ENCODE measurements around the gene SFXN4. TPM values are rescaled to one million over a fixed set of nuclear protein-coding genes. Genes with fewer than 3 reads are reported as not detected.

Gene SFXN4
- polyA plus RNA-seq, 4 donors, result 35.4 to 63.7 (median 54.4) TPM

DNA sequence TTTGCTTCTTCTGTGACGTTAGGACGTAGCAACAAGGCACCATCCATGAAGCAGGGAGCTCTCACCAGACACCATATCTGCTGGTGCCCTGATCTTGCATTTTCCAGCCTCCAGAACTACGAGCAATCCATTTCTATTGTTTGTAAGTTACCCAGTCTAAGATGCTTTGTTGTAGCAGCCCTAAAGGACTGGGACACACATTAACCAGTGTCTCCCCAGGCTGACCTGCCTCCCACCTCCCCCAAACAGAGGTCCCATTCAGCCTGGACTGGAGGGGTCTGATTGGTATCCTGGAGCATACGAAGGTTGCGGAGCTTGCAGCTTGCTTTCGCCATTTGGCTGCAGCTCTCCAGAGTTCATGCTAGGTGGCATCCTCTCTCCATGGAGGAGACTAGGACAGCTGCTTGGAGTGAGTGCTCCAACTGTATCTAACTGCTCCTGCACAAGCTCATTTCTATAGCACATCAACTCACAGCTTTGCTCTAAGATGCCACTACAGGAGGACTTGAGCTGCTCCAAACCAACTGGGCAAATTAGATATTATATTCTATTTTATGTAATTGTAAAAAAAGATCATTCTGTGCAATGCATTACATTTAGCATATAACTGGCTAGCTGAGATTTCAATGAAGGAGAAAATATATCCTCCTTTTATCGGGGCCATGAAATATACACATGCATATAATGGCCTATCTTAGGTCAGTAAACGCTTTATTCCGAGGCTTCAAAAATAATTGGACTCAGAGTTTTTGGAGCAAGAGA lies 33.9 kb upstream of the SFXN4 start:
- WGBS, 3 donors, result 43 to 49% (median 45%) methylated on average over 9 of the region's 9 CpGs

DNA sequence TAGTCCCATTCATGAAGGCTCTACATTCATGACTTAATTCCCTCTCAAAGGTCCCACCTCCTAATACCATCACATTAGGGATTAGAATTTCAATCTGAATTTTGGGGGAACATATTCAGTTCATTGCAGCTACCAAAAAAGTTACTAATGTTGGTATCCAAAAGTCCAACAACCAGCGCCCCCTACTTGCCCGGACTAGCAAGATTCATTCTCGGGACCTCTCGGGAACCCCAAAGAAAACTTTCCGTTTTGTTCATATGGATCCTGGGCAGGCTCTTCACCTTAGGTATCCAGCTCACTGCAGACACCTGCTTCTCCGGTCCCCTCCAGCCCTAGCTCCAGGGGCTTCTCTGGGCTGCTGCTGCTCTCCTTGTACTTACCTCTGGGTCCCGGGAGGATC lies 32.9 kb upstream of the SFXN4 start:
- 29 to 49% (median 30%) methylated on average over 7 of the region's 7 CpGs for WGBS, 3 donors
- Histone ChIP-seq H3K36me3 (ENCODE audit: control insufficient read depth in 3 of 3, insufficient read depth in 2 of 3, low read depth in 1 of 3, low read length in 3 of 3) (no peaks in the 10 kb centered on the region), H3K4me1 (ENCODE audit: control insufficient read depth in 3 of 3, insufficient read depth in 2 of 3, low read depth in 1 of 3, low read length in 2 of 3) (no peaks in the 10 kb centered on the region), H3K4me3 (ENCODE audit: low read depth in 1 of 3, low read length in 3 of 3) (no peak overlapping the region), H3K27ac (ENCODE audit: low read depth in 1 of 3, low read length in 2 of 3) (no peak overlapping the region), H3K27me3 (ENCODE audit: control insufficient read depth in 3 of 3, insufficient read depth in 3 of 3, low read length in 3 of 3) (no peaks in the 10 kb centered on the region), H3K9me3 (ENCODE audit: control insufficient read depth in 2 of 2, insufficient read depth in 1 of 2, low read depth in 1 of 2, low read length in 1 of 2) (no peaks in the 10 kb centered on the region)
- FAIRE-seq (no peak), DNase-seq (peak in 1 of 2 donors; percentile 29)

More for the DNA sequence above, 33.9 kb upstream of the SFXN4 start:
- no peaks in the 10 kb centered on the region for H3K4me1 ChIP-seq (ENCODE audit: control insufficient read depth in 3 of 3, insufficient read depth in 2 of 3, low read depth in 1 of 3, low read length in 2 of 3)
- FAIRE-seq, result no peak
- H3K9me3 ChIP-seq (ENCODE audit: control insufficient read depth in 2 of 2, insufficient read depth in 1 of 2, low read depth in 1 of 2, low read length in 1 of 2), result no peaks in the 10 kb centered on the region
- no peaks in the 10 kb centered on the region for H3K36me3 ChIP-seq (ENCODE audit: control insufficient read depth in 3 of 3, insufficient read depth in 2 of 3, low read depth in 1 of 3, low read length in 3 of 3)
- no peak overlapping the region for H3K27ac ChIP-seq (ENCODE audit: low read depth in 1 of 3, low read length in 2 of 3)
- H3K4me3 ChIP-seq (ENCODE audit: low read depth in 1 of 3, low read length in 3 of 3), result no peak overlapping the region
- peak; percentile 79 for DNase-seq
- no peaks in the 10 kb centered on the region for H3K27me3 ChIP-seq (ENCODE audit: control insufficient read depth in 3 of 3, insufficient read depth in 3 of 3, low read length in 3 of 3)

DNA sequence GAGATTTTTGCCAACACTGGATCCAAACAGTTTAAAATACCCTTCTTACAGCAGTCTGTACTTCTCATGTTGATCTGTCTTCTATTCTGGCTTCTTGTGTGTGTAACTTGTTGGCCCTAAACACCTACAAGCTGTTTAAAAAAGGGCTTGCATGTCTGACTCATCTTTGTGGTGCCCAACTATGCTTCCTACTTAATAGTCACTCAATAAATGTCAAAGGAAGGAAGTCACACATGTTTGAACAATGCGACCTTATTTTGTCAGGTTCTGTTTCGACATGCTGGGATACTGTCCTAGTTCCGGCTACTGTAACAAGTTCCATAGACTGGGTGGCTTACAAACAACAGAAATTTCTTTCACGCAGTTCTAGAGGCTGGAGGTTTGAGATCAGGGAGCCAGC lies 32.4 kb upstream of the SFXN4 start:
- 66 to 71% (median 69%) methylated on average over 4 of the region's 4 CpGs for WGBS, 3 donors
- Histone ChIP-seq H3K36me3 (ENCODE audit: control insufficient read depth in 3 of 3, insufficient read depth in 2 of 3, low read depth in 1 of 3, low read length in 3 of 3) (no peaks in the 10 kb centered on the region), H3K27me3 (ENCODE audit: control insufficient read depth in 3 of 3, insufficient read depth in 3 of 3, low read length in 3 of 3) (no peaks in the 10 kb centered on the region), H3K27ac (ENCODE audit: low read depth in 1 of 3, low read length in 2 of 3) (no peak overlapping the region), H3K4me1 (ENCODE audit: control insufficient read depth in 3 of 3, insufficient read depth in 2 of 3, low read depth in 1 of 3, low read length in 2 of 3) (no peaks in the 10 kb centered on the region), H3K9me3 (ENCODE audit: control insufficient read depth in 2 of 2, insufficient read depth in 1 of 2, low read depth in 1 of 2, low read length in 1 of 2) (no peaks in the 10 kb centered on the region), H3K4me3 (ENCODE audit: low read depth in 1 of 3, low read length in 3 of 3) (no peak overlapping the region)
- no peak for DNase-seq
- no peak for FAIRE-seq

DNA sequence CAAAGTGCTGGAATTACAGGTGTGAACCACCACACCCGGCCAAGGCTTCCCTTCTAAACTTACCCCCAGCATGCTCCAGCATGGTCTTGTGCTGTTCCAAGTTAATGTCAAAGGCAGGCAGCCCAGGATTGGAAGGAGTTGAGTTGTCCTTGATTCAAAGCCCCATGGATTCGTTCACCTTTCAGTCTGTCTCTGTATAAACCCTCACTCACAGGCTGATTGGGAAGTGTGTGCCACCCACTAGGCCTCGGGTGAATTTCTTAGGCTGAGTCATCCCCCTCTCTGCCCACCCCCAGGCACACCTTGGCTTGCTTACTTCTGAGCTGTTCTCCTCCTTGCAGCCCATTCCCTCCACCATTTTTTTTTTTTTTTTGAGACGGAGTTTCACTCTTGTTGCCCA lies 26.4 kb upstream of the SFXN4 start:
- Histone ChIP-seq H3K9me3 (ENCODE audit: control insufficient read depth in 2 of 2, insufficient read depth in 1 of 2, low read depth in 1 of 2, low read length in 1 of 2) (no peaks in the 10 kb centered on the region), H3K27ac (ENCODE audit: low read depth in 1 of 3, low read length in 2 of 3) (no peak overlapping the region), H3K4me3 (ENCODE audit: low read depth in 1 of 3, low read length in 3 of 3) (no peak overlapping the region), H3K4me1 (ENCODE audit: control insufficient read depth in 3 of 3, insufficient read depth in 2 of 3, low read depth in 1 of 3, low read length in 2 of 3) (no peaks in the 10 kb centered on the region), H3K27me3 (ENCODE audit: control insufficient read depth in 3 of 3, insufficient read depth in 3 of 3, low read length in 3 of 3) (no peaks in the 10 kb centered on the region), H3K36me3 (ENCODE audit: control insufficient read depth in 3 of 3, insufficient read depth in 2 of 3, low read depth in 1 of 3, low read length in 3 of 3) (no peaks in the 10 kb centered on the region)
- FAIRE-seq (no peak), DNase-seq (no peak)
- 72 to 87% (median 84%) methylated on average over 3 to 4 of the region's 4 CpGs for WGBS, 3 donors

DNA sequence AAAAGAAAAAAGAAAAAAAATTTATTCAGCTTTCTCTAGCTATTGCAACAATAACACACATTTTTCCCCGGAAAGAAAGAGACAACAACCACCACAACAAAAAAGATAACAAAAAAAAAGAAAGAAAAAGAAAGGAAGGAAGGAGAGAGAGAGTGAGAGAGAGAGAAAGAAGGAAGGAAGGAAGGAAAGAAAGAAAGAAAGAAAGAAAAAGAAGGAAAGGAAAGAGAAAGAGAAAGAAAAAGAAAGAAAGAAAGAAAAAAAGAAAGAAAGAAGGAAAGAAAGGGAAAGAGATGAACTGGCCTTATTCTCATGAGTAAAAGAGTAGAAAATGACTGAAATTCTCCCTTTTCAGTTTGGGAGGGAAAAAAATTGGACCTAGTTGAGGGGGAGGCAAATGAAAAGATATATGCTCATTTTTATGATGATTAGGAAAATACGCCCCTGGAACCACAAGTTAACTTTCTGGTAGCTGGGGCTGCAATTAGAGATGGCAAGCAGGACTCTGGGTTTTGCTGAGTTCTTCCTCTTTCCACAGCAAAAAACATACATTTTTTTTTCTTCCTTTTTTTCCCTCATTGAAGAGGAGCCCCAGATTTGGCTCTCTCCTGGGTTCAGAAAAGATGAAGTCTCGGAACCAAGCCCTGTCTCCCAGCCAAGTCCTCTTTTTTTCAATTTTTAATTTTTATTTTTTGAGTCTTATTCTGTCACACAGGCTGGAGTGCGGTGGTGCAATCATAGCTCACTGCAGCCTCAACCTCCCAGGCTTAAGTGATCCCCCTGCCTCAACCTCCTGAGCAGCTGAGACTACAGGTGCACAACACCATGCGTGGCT lies 25.7 kb upstream of the SFXN4 start:
- Histone ChIP-seq H3K27me3 (ENCODE audit: control insufficient read depth in 3 of 3, insufficient read depth in 3 of 3, low read length in 3 of 3) (no peaks in the 10 kb centered on the region), H3K36me3 (ENCODE audit: control insufficient read depth in 3 of 3, insufficient read depth in 2 of 3, low read depth in 1 of 3, low read length in 3 of 3) (no peaks in the 10 kb centered on the region), H3K9me3 (ENCODE audit: control insufficient read depth in 2 of 2, insufficient read depth in 1 of 2, low read depth in 1 of 2, low read length in 1 of 2) (no peaks in the 10 kb centered on the region), H3K4me1 (ENCODE audit: control insufficient read depth in 3 of 3, insufficient read depth in 2 of 3, low read depth in 1 of 3, low read length in 2 of 3) (no peaks in the 10 kb centered on the region), H3K27ac (ENCODE audit: low read depth in 1 of 3, low read length in 2 of 3) (no peak overlapping the region), H3K4me3 (ENCODE audit: low read depth in 1 of 3, low read length in 3 of 3) (no peak overlapping the region)
- FAIRE-seq (no peak), DNase-seq (no peak)
- WGBS, 3 donors, result 58 to 62% (median 59%) methylated on average over 5 of the region's 5 CpGs

DNA sequence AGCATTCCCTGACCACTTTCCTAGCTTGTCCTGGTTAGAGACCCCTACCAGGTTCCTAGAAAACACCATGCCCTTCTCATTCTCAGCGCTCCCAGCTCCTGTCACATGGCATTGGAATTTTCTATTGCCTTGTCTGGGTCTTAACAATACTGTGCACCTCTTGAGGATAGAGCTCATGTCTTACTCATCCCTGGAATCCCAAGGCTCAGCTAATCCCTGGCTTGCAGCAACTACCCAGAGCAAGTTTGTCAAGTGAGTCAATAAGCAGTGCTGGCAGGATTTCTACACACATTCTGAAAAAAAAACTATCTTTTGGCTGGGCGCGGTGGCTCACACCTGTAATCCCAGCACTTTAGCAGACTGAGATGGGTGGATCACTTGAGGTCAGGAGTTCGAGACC lies 24.8 kb upstream of the SFXN4 start:
- Histone ChIP-seq H3K36me3 (ENCODE audit: control insufficient read depth in 3 of 3, insufficient read depth in 2 of 3, low read depth in 1 of 3, low read length in 3 of 3) (no peaks in the 10 kb centered on the region), H3K4me3 (ENCODE audit: low read depth in 1 of 3, low read length in 3 of 3) (no peak overlapping the region), H3K27ac (ENCODE audit: low read depth in 1 of 3, low read length in 2 of 3) (no peak overlapping the region), H3K27me3 (ENCODE audit: control insufficient read depth in 3 of 3, insufficient read depth in 3 of 3, low read length in 3 of 3) (no peaks in the 10 kb centered on the region), H3K4me1 (ENCODE audit: control insufficient read depth in 3 of 3, insufficient read depth in 2 of 3, low read depth in 1 of 3, low read length in 2 of 3) (no peaks in the 10 kb centered on the region), H3K9me3 (ENCODE audit: control insufficient read depth in 2 of 2, insufficient read depth in 1 of 2, low read depth in 1 of 2, low read length in 1 of 2) (no peaks in the 10 kb centered on the region)
- WGBS, 3 donors, result 83 to 92% (median 91%) methylated on average over 4 of the region's 4 CpGs
- no peak for DNase-seq
- FAIRE-seq, result no peak

DNA sequence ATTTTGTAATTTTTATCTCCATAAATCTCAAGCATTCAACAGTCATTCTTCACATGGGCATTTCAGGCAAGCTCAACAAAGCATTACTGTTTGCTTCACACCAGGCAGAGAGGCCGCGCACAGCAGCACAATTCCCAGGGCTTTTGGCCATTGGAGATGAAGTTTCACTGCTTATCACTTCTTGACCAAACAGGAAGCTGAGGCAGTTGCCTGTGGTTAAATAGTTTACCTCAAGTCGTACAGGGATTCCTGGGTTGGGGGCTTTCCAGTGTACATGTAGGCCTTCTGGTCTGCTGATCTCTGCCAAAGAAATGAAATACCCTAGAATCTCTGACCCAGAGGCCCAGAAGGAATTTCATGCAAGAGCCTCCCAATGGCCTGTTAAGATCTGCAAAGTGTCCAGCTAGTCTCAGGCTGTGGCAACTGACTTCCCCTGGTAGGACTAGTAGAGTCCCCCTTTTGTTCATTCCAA lies 24.3 kb upstream of the SFXN4 start:
- H3K4me1 ChIP-seq (ENCODE audit: control insufficient read depth in 3 of 3, insufficient read depth in 2 of 3, low read depth in 1 of 3, low read length in 2 of 3), result no peaks in the 10 kb centered on the region
- DNase-seq (no peak), FAIRE-seq (no peak)
- H3K36me3 ChIP-seq (ENCODE audit: control insufficient read depth in 3 of 3, insufficient read depth in 2 of 3, low read depth in 1 of 3, low read length in 3 of 3), result no peaks in the 10 kb centered on the region
- H3K4me3 ChIP-seq (ENCODE audit: low read depth in 1 of 3, low read length in 3 of 3), result no peak overlapping the region
- no peak overlapping the region for H3K27ac ChIP-seq (ENCODE audit: low read depth in 1 of 3, low read length in 2 of 3)
- H3K27me3 ChIP-seq (ENCODE audit: control insufficient read depth in 3 of 3, insufficient read depth in 3 of 3, low read length in 3 of 3), result no peaks in the 10 kb centered on the region
- WGBS, 3 donors, result 57 to 74% (median 60%) methylated on average over 3 of the region's 3 CpGs
- H3K9me3 ChIP-seq (ENCODE audit: control insufficient read depth in 2 of 2, insufficient read depth in 1 of 2, low read depth in 1 of 2, low read length in 1 of 2), result no peaks in the 10 kb centered on the region

DNA sequence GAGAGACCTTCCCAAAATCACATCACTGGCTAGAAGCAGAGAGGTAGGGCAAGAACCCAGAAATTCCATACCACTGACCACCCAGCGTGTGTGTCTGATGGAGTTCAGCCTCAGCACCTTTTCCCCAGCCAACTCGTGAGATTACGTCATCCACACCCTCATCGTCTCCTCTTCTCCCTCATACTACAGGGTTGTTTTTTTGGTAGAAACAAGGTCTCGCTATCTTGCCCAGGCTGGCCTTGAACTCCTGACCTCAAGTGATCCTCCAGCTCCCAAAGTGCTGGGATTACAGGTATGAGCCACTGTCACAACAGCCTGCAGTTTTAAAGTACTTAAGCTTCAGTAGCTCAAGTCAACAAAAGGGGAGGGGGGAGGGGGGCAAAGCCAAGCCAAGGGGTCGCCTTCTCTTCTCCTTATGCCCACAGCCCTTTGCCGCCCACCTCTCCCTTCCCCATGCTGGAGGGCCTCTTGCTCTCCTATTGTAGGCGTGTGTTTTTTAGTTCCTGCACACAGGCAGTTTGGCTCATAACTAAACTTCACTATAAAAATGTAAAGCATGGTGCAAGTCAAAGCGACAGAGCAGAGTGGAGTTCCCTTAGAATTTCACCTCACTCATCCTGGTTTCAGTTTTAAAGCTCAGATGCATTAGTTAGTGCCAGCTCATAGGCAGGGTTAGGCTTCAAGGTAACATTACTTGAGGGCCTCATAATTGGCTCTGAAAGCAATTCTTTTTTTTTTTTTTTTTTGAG lies 18.3 kb upstream of the SFXN4 start:
- peaks cover 0 to 4% (median 2%) of the 10 kb centered on the region in 3 donors for H3K4me1 ChIP-seq (ENCODE audit: control insufficient read depth in 3 of 3, insufficient read depth in 2 of 3, low read depth in 1 of 3, low read length in 2 of 3)
- no peaks in the 10 kb centered on the region for H3K9me3 ChIP-seq (ENCODE audit: control insufficient read depth in 2 of 2, insufficient read depth in 1 of 2, low read depth in 1 of 2, low read length in 1 of 2)
- peak overlapping the region in 1 of 3 donors; percentile 44 for H3K27ac ChIP-seq (ENCODE audit: low read depth in 1 of 3, low read length in 2 of 3)
- no peak overlapping the region for H3K4me3 ChIP-seq (ENCODE audit: low read depth in 1 of 3, low read length in 3 of 3)
- WGBS, 3 donors, result 67 to 80% (median 68%) methylated on average over 9 of the region's 9 CpGs
- FAIRE-seq (no peak), DNase-seq (peak; percentile 36 to 46)
- no peaks in the 10 kb centered on the region for H3K27me3 ChIP-seq (ENCODE audit: control insufficient read depth in 3 of 3, insufficient read depth in 3 of 3, low read length in 3 of 3)
- H3K36me3 ChIP-seq (ENCODE audit: control insufficient read depth in 3 of 3, insufficient read depth in 2 of 3, low read depth in 1 of 3, low read length in 3 of 3), result no peaks in the 10 kb centered on the region

All from small intestine (tissue), 7 donors.